A673 (cell line): ENCODE results near the gene ACKR3. TPM values are rescaled to one million over a fixed set of nuclear protein-coding genes. Genes with fewer than 3 reads are reported as not detected.

Experiments
- BruUV-seq: library from RNA; stranded (reverse); fragments of 400-500 nt; replicated peaks from 2 replicates; lab custom pipeline; 2021; lab: Mats Ljungman, UMichigan
- CTCF ChIA-PET: fragments of 300-600 bp; sonication (Branson Sonifier 250); formaldehyde crosslinking; loops from one replicate; lab custom pipeline; 2022; ENCODE audit warnings: antibody characterized with exemption; lab: Charles Lee
- POLR2A ChIA-PET: fragments of 300-600 bp; sonication (Branson Sonifier 250); formaldehyde crosslinking; loops from one replicate; lab custom pipeline; 2022; ENCODE audit warnings: antibody characterized with exemption; ENCODE audit not compliant: low non-redundant PET; lab: Charles Lee
- DNase-seq: peaks from one replicate; pipeline ENCODE4 v3.0.0-alpha.2; 2015; ENCODE audit warnings: low spot score
- H3K27ac ChIP-seq: fragments of 200-600 bp; sonication (generic); 2 replicates; pipeline ENCODE4 v1.5.1; 2016; ENCODE audit warnings: mixed run types, low read depth, mild to moderate bottlenecking, mixed read lengths, antibody characterized with exemption, low read length; ENCODE audit not compliant: poor library complexity, severe bottlenecking
- H3K27me3 ChIP-seq: fragments of 200-600 bp; sonication (generic); replicated peaks from 2 replicates; pipeline ENCODE4 v1.6.1; 2017; ENCODE audit warnings: mixed run types, low read depth, mild to moderate bottlenecking, mixed read lengths, antibody characterized with exemption, low read length; ENCODE audit not compliant: insufficient read depth, poor library complexity
- H3K36me3 ChIP-seq: fragments of 200-600 bp; sonication (generic); 2 replicates; pipeline ENCODE4 v1.6.1; 2016; ENCODE audit warnings: mixed run types, mild to moderate bottlenecking, mixed read lengths, antibody characterized with exemption, low read length; ENCODE audit not compliant: insufficient read depth, poor library complexity, severe bottlenecking
- H3K4me1 ChIP-seq: fragments of 200-600 bp; sonication (generic); 2 replicates; pipeline ENCODE4 v1.6.1; 2017; ENCODE audit warnings: mixed run types, mild to moderate bottlenecking, mixed read lengths, antibody characterized with exemption, low read length; ENCODE audit not compliant: insufficient read depth, poor library complexity, severe bottlenecking
- H3K4me3 ChIP-seq: fragments of 200-600 bp; sonication (generic); 2 replicates; pipeline ENCODE4 v1.5.1; 2016; ENCODE audit warnings: low read depth, mixed run types, mild to moderate bottlenecking, mixed read lengths, low read length; ENCODE audit not compliant: poor library complexity, severe bottlenecking
- H3K9me3 ChIP-seq: fragments of 200-600 bp; sonication (generic); 2 replicates; pipeline ENCODE4 v1.6.1; 2016; ENCODE audit warnings: mixed run types, low read depth, mild to moderate bottlenecking, mixed read lengths, antibody characterized with exemption, low read length; ENCODE audit not compliant: poor library complexity, severe bottlenecking
- CTCF ChIP-seq: fragments of 300-800, 200-600 bp; sonication (generic); conservative IDR thresholded peaks from 2 replicates; pipeline ENCODE4 v1.5.1; 2017; ENCODE audit warnings: low read depth, mild to moderate bottlenecking, antibody characterized with exemption, low read length, moderate library complexity, mixed read lengths
- EZH2 ChIP-seq: fragments of 200-600 bp; sonication (generic); IDR thresholded peaks from 2 replicates; pipeline ENCODE4 v1.6.1; 2017; ENCODE audit warnings: borderline replicate concordance, low read depth, mild to moderate bottlenecking, mixed read lengths, antibody characterized with exemption, low read length; ENCODE audit not compliant: poor library complexity, severe bottlenecking
- intact Hi-C: fragments of 100-400 bp; cut with micrococcal nuclease; formaldehyde crosslinking; loops from one replicate; pipeline ENCODE4 v1.10.0; 2022; ENCODE audit not compliant: unreplicated experiment
- total RNA-seq: library from RNA; stranded (reverse); gene quantifications from 2 replicates; pipeline ENCODE4 v1.2.3, GENCODE V29; 2021

ACKR3 gene
- total RNA-seq, 1 experiment from 2014 or later: 0.52 TPM

DNA sequence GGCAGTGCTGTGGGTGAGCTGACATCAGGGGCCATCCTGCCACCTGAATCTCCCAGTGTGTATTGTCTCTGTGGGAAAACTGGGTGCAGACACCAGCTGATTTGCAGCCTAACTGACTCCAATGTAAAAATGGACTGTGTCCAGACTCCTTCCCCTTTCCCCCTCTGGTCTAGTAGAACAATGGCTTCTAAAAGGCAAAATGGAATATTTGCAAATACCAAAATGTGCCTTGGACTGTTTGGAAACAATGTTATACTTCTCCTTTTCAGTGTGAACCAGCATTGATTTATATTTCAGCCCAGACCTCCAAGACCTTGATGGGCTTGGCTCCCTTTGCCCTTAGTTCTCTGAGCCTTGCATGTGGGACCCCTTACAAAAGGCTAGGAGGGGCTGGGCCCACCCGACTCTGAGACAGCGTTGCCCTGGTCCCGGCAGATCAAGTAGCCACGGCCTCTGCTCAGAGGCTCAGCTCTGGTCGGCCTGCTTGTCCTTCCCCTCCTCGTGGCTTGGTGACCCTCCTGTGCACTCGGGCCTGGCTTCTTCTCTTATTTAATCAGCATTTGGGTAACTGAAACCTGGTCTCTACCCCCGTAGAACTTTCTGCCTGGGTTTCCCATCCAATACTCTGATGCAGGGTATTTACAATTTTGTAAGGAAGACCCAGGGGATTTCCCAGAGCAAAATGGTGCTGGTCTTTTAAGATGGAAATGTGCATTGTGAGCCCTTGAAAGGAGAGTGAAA, 18.0 kb upstream of the ACKR3 start:
- Histone ChIP-seq H3K4me1 (no peaks in the 10 kb centered on the region), H3K9me3 (no peaks in the 10 kb centered on the region), H3K27me3 (peaks cover 3% of the 10 kb centered on the region), H3K4me3 (no peak overlapping the region), H3K36me3 (no peaks in the 10 kb centered on the region), H3K27ac (no peak overlapping the region)
- ChIA-PET CTCF (no interaction called here), POLR2A (no interaction called here)
- intact Hi-C loops: no loop called here
- TF ChIP-seq CTCF (no peak), EZH2 (no peak)
- no TSS peak for BruUV-seq
- no peak for DNase-seq

DNA sequence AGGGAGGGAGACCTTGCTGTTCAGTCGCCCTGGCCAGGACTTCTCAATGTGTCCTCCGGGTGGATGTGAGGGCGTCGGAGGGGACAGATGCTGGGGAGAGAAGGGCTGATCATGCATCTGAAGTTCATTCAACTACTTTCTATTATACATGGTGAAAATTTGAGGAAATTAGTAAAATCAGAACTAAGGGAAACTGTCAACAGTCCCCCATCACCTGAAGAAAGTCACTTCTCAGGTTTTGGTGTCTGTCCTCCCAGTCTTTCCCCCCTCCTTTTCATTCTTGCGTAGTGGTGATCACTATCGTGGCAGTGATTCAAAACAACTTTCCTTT, 17.4 kb upstream of the ACKR3 start:
- DNase-seq: no peak
- intact Hi-C loops: no loop called here
- ChIA-PET CTCF (no interaction called here), POLR2A (no interaction called here)
- BruUV-seq: no TSS peak
- Histone ChIP-seq H3K4me3 (no peak overlapping the region), H3K27me3 (peaks cover 3% of the 10 kb centered on the region), H3K4me1 (no peaks in the 10 kb centered on the region), H3K27ac (no peak overlapping the region), H3K9me3 (no peaks in the 10 kb centered on the region), H3K36me3 (no peaks in the 10 kb centered on the region)
- TF ChIP-seq EZH2 (no peak), CTCF (no peak)

DNA sequence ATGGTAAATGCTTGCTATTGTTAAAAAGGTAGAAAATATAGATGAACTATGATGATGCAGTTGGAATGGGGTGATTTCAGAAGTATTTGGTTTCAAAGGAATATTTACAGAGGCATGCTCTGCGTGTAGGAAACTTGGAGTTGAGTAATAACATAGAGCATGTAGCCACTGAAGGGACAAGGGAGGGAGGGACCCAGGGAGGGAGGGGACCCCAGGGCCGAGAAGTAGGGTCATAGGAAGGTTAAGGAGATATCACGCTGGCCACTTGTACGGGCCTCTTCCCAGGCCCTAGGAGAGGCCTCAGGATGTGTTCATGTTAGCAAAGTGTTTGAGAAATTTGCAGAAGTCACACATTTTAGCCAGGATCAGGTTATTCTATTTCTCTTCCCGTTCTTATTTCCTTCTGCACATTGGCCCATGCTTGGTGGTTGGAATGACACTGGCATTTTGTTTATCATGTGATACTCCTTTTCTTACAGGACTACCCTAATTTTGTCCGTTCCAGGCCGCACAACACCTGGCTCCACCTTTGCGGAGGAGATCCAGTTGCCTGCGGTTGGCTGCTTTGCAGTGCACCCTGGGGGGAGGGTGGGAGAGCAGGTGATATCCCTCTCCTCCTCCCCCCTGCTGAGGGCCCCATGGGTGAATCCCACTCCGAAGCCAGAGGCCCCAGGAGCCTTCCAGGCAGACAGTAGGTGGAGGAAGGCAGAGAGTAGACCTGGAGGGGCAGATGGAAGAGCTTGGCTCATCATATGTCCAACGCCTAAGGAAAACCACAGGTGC, 16.9 kb upstream of the ACKR3 start:
- H3K27ac ChIP-seq: no peak overlapping the region
- H3K9me3 ChIP-seq: no peaks in the 10 kb centered on the region
- H3K4me3 ChIP-seq: no peak overlapping the region
- no peak for TF ChIP-seq EZH2
- TF ChIP-seq CTCF: no peak
- H3K4me1 ChIP-seq: no peaks in the 10 kb centered on the region
- CTCF ChIA-PET: no interaction called here
- intact Hi-C loops: no loop called here
- H3K27me3 ChIP-seq: peaks cover 3% of the 10 kb centered on the region
- BruUV-seq: no TSS peak
- no peaks in the 10 kb centered on the region for H3K36me3 ChIP-seq
- no peak for DNase-seq
- POLR2A ChIA-PET: no interaction called here
